Measurements from ENCODE around the gene CTDSPL. TPM values are rescaled to one million over a fixed set of nuclear protein-coding genes. Genes with fewer than 3 reads are reported as not detected.

Gene CTDSPL
- total and polyA plus RNA-seq, 2 of the 13 experiments (the other 11 are each of a cell fraction or from before 2014, with no cell fraction given), result 26.1 to 142 TPM

DNA sequence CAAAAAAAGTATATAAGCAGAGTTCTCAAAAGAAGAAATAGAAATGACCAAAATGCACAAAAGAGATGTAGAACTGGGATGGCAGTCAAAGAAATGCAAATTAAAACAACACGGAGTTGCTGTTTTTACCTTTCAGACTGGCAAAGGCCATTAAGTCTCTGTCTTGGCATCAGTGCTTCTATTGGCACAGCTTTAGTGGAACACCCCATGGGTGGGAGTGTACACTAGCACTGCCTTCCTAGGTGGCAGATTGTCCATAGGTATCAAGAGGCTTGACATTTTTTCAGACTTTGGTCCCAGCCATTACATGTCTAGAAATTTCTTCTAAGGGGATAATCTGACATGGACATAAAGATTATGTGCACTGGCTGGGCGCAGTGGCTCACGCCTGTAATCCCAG lies 70.8 kb downstream of the CTDSPL start:
- Histone ChIP-seq H3K36me3 (replicated peaks in 1 of 2; ENCODE audit: control insufficient read depth in 1 of 2, insufficient read depth in 2 of 2, low read length in 2 of 2) (no peaks in the 10 kb centered on the region), H3K4me1 (ENCODE audit: insufficient read depth, low read length) (peaks cover 73% of the 10 kb centered on the region), H3K4me3 (replicated peaks in 1 of 3; ENCODE audit: insufficient read depth in 1 of 3, low read depth in 2 of 3, low read length in 3 of 3) (no peak overlapping the region), H3K9ac (ENCODE audit: insufficient read depth, low read depth, low read length) (no peak overlapping the region), H4K20me1 (ENCODE audit: insufficient read depth, low read length) (no peaks in the 10 kb centered on the region), H3K79me2 (ENCODE audit: insufficient read depth, low read length) (peaks cover 82% of the 10 kb centered on the region), H3K4me2 (ENCODE audit: low read depth, low read length) (no peak overlapping the region), H3K27me3 (ENCODE audit: control insufficient read depth in 1 of 2, insufficient read depth in 2 of 2, low read length in 2 of 2) (no peaks in the 10 kb centered on the region), H3K9me3 (ENCODE audit: low read length) (no peaks in the 10 kb centered on the region), H3K27ac (ENCODE audit: extremely low read length, insufficient read depth, low read length) (no peak overlapping the region), H2AFZ (ENCODE audit: low read length) (no peak overlapping the region)
- POLR2A ChIA-PET, result interaction anchor here (1.6 kb wide), 1 partner anchor 32 kb away, joined by 5 read pairs; no protein-coding TSS in a partner anchor
- DNase-seq (ENCODE audit: low spot score) (no peak), ATAC-seq (no peak), FAIRE-seq (no peak)
- 98% methylated on average over 3 of the region's 3 CpGs for WGBS (ENCODE audit: low lambda C conversion rate)
- TF ChIP-seq HNRNPLL (IDR thresholded peaks at IDR 0.05; ENCODE audit: low read depth, low read length, poor library complexity, severe bottlenecking) (no peak), ZSCAN25 (CRISPR knock-in tag; IDR thresholded peaks at IDR 0.05) (no peak), ZBTB38 (CRISPR knock-in tag; IDR thresholded peaks at IDR 0.05) (no peak), ZIK1 (CRISPR knock-in tag; IDR thresholded peaks at IDR 0.05; ENCODE audit: borderline replicate concordance, low read depth) (no peak), GFI1 (CRISPR knock-in tag; IDR thresholded peaks at IDR 0.05; ENCODE audit: borderline replicate concordance) (no peak), JUND (CRISPR knock-in tag; IDR thresholded peaks at IDR 0.05) (no peak), TRIM24 (CRISPR knock-in tag; IDR thresholded peaks at IDR 0.05) (no peak), GABPA (IDR thresholded peaks at IDR 0.05; ENCODE audit: low read depth, low read length) (no peak), GABPA (CRISPR knock-in tag; IDR thresholded peaks at IDR 0.05; ENCODE audit: low read depth) (no peak), ZNF557 (CRISPR knock-in tag; IDR thresholded peaks at IDR 0.05) (no peak), ZNF720 (CRISPR knock-in tag; IDR thresholded peaks at IDR 0.05) (no peak), SATB2 (CRISPR knock-in tag; IDR thresholded peaks at IDR 0.05) (no peak)
- TF ChIP-seq, protein P1, sequence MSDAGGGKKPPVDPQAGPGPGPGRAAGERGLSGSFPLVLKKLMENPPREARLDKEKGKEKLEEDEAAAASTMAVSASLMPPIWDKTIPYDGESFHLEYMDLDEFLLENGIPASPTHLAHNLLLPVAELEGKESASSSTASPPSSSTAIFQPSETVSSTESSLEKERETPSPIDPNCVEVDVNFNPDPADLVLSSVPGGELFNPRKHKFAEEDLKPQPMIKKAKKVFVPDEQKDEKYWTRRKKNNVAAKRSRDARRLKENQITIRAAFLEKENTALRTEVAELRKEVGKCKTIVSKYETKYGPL (CRISPR knock-in tag; IDR thresholded peaks at IDR 0.05), result no peak
- TF ChIP-seq, protein P2, sequence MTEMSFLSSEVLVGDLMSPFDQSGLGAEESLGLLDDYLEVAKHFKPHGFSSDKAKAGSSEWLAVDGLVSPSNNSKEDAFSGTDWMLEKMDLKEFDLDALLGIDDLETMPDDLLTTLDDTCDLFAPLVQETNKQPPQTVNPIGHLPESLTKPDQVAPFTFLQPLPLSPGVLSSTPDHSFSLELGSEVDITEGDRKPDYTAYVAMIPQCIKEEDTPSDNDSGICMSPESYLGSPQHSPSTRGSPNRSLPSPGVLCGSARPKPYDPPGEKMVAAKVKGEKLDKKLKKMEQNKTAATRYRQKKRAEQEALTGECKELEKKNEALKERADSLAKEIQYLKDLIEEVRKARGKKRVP (CRISPR knock-in tag; IDR thresholded peaks at IDR 0.05), result no peak
- TF ChIP-seq, protein P3, sequence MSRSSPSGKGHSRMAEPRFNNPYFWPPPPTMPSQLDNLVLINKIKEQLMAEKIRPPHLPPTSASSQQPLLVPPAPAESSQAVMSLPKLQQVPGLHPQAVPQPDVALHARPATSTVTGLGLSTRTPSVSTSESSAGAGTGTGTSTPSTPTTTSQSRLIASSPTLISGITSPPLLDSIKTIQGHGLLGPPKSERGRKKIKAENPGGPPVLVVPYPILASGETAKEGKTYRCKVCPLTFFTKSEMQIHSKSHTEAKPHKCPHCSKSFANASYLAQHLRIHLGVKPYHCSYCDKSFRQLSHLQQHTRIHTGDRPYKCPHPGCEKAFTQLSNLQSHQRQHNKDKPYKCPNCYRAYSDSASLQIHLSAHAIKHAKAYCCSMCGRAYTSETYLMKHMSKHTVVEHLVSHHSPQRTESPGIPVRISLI (CRISPR knock-in tag; IDR thresholded peaks at IDR 0.05; ENCODE audit: borderline replicate concordance), result no peak
- TF ChIP-seq, protein P4, sequence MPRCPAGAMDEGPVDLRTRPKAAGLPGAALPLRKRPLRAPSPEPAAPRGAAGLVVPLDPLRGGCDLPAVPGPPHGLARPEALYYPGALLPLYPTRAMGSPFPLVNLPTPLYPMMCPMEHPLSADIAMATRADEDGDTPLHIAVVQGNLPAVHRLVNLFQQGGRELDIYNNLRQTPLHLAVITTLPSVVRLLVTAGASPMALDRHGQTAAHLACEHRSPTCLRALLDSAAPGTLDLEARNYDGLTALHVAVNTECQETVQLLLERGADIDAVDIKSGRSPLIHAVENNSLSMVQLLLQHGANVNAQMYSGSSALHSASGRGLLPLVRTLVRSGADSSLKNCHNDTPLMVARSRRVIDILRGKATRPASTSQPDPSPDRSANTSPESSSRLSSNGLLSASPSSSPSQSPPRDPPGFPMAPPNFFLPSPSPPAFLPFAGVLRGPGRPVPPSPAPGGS (CRISPR knock-in tag; IDR thresholded peaks at IDR 0.05), result no peak
- TF ChIP-seq, protein P5, sequence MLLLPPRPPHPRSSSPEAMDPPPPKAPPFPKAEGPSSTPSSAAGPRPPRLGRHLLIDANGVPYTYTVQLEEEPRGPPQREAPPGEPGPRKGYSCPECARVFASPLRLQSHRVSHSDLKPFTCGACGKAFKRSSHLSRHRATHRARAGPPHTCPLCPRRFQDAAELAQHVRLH (CRISPR knock-in tag; IDR thresholded peaks at IDR 0.05; ENCODE audit: borderline replicate concordance, low read depth), result no peak
- intact Hi-C loops (cut with micrococcal nuclease; ENCODE audit: unreplicated experiment), result no loop called here
- in situ Hi-C loops (cut with HindIII; ENCODE audit: extremely low pct_ligation_motif_present, low pct_unique_long_range_greater_than_20kb), result no loop called here
- CTCF ChIA-PET (ENCODE audit: low intra/inter-chr PET ratio, low total read pairs), result no interaction called here
- BruUV-seq (replicated peaks), result no TSS peak

Data from HepG2 (cell line).